ENCODE data around the gene PHYHIPL. TPM values are rescaled to one million over a fixed set of nuclear protein-coding genes. Genes with fewer than 3 reads are reported as not detected.

The PHYHIPL gene
- total and polyA plus RNA-seq, 9 donors = 0.11 to 3.7 (median 0.55) TPM; not detected in 2

- no peak for DNase-seq
- intact Hi-C loops (cut with DNase I) = no loop called here
- WGBS, 3 donors = 69 to 80% (median 76%) methylated on average over 7 of the region's 7 CpGs
These were observed 107.9 kb downstream of the PHYHIPL start for GRCh38 chr10:59284118-59284975.

GRCh38 chr10:59285073-59285472 is 108.6 kb downstream of the PHYHIPL start:
- H3K27ac ChIP-seq = no peak overlapping the region
- WGBS, 3 donors = 32 to 46% (median 45%) methylated on average over 4 of the region's 4 CpGs
- intact Hi-C loops (cut with DNase I) = no loop called here
- DNase-seq = peak in 2 of 5 donors; percentile 33 to 34
- H3K9me3 ChIP-seq = no peaks in the 10 kb centered on the region
- H3K27me3 ChIP-seq = no peaks in the 10 kb centered on the region
- no peaks in the 10 kb centered on the region for H3K36me3 ChIP-seq
- no peak overlapping the region for H3K4me3 ChIP-seq
- H3K4me1 ChIP-seq (ENCODE audit: insufficient read depth) = peaks cover 14% of the 10 kb centered on the region
- TF ChIP-seq CTCF (IDR thresholded peaks at IDR 0.05) = no peak

More at GRCh38 chr10:59284118-59284975, 107.9 kb downstream of the PHYHIPL start:
- Histone ChIP-seq H3K27me3 (no peaks in the 10 kb centered on the region), H3K9me3 (no peaks in the 10 kb centered on the region), H3K27ac (no peak overlapping the region), H3K36me3 (no peaks in the 10 kb centered on the region), H3K4me1 (ENCODE audit: insufficient read depth) (peaks cover 14% of the 10 kb centered on the region), H3K4me3 (no peak overlapping the region)
- no peak for TF ChIP-seq EP300 (IDR thresholded peaks at IDR 0.05)
- no peak for TF ChIP-seq CTCF (IDR thresholded peaks at IDR 0.05)
- TF ChIP-seq POLR2A (IDR thresholded peaks at IDR 0.05) = no peak

GRCh38 chr10:59285848-59286247 is 109.4 kb downstream of the PHYHIPL start:
- Histone ChIP-seq H3K36me3 (no peaks in the 10 kb centered on the region), H3K4me3 (no peak overlapping the region), H3K27me3 (no peaks in the 10 kb centered on the region), H3K27ac (peak overlapping the region in 1 of 2 donors; percentile 28), H3K4me1 (ENCODE audit: insufficient read depth) (peaks cover 14% of the 10 kb centered on the region), H3K9me3 (no peaks in the 10 kb centered on the region)
- WGBS, 3 donors = 78 to 91% (median 84%) methylated on average over 4 of the region's 4 CpGs
- TF ChIP-seq POLR2A (IDR thresholded peaks at IDR 0.05) (no peak), CTCF (IDR thresholded peaks at IDR 0.05) (no peak), EP300 (IDR thresholded peaks at IDR 0.05) (no peak)
- intact Hi-C loops (cut with DNase I) = no loop called here
- DNase-seq = no peak

GRCh38 chr10:59287587-59288255 is 111.3 kb downstream of the PHYHIPL start:
- Histone ChIP-seq H3K9me3 (no peaks in the 10 kb centered on the region), H3K4me3 (no peak overlapping the region), H3K27ac (no peak overlapping the region), H3K27me3 (no peaks in the 10 kb centered on the region), H3K4me1 (ENCODE audit: insufficient read depth) (peaks cover 16% of the 10 kb centered on the region), H3K36me3 (no peaks in the 10 kb centered on the region)
- WGBS, 3 donors = 85 to 92% (median 91%) methylated on average over 3 of the region's 3 CpGs
- no peak for TF ChIP-seq EP300 (IDR thresholded peaks at IDR 0.05)
- no peak for TF ChIP-seq CTCF (IDR thresholded peaks at IDR 0.05)
- no peak for TF ChIP-seq POLR2A (IDR thresholded peaks at IDR 0.05)
- DNase-seq = no peak
- intact Hi-C loops (cut with DNase I) = no loop called here
